Astrocyte (in vitro differentiated cells and primary cell): ENCODE measurements around the gene ITK.

Source experiments
- CTCF ChIP-seq: IDR thresholded peaks from 2 replicates; pipeline ENCODE4 v1.5.1; 2011; ENCODE audit warnings: low read depth, mild to moderate bottlenecking, inconsistent platforms, low read length, moderate library complexity; ENCODE audit not compliant: insufficient read depth
- EZH2 ChIP-seq: IDR thresholded peaks from 2 replicates; pipeline ENCODE4 v1.6.1; 2012; ENCODE audit warnings: mild to moderate bottlenecking, low read length, inconsistent platforms; ENCODE audit not compliant: insufficient read depth

GRCh38 chr5:157182143-157182757 lies 1.6 kb downstream of the ITK start:
- TF ChIP-seq CTCF (no peak), EZH2 (no peak)
